Activated T-cell treated with anti-CD3 and anti-CD28 coated beads, Interleukin-2, amount 50 U/mL, for 1 hour (primary cell): ENCODE data around the gene C1orf35.

Experiments
- DNase-seq: peaks from one replicate; pipeline ENCODE4 v3.0.0-alpha.2; 2020

C1orf35 gene

GRCh38 chr1:228062085-228062791 lies 40.9 kb downstream of the C1orf35 start:
- no peak for DNase-seq

GRCh38 chr1:228061411-228062084 lies 41.6 kb downstream of the C1orf35 start:
- DNase-seq, result no peak

GRCh38 chr1:228060458-228061190 lies 42.5 kb downstream of the C1orf35 start:
- DNase-seq, result no peak

- peak; percentile 80 for DNase-seq
Measured at GRCh38 chr1:228059634-228060457, 43.3 kb downstream of the C1orf35 start.

- peak; percentile 76 for DNase-seq
Measured at GRCh38 chr1:228058949-228059633, 44.0 kb downstream of the C1orf35 start.

- no peak for DNase-seq
Measured at GRCh38 chr1:228058172-228058948, 44.8 kb downstream of the C1orf35 start.
